Loucy (cell line): ENCODE results near the gene SLC44A4.

Source experiments
- H2AFZ ChIP-seq: fragments of 200-600 bp; sonication (generic); 2 replicates; pipeline ENCODE4 v1.6.0; 2016; ENCODE audit warnings: antibody characterized with exemption, mild to moderate bottlenecking, low read length, moderate library complexity
- H3F3A ChIP-seq: fragments of 200-600 bp; 2 replicates; pipeline ENCODE4 v1.6.0; 2016; ENCODE audit warnings: antibody characterized with exemption, low read depth, mild to moderate bottlenecking
- H3K27me3 ChIP-seq: fragments of 200-600 bp; sonication (generic); 2 replicates; pipeline ENCODE4 v1.6.1; 2014; ENCODE audit warnings: low read length, mild to moderate bottlenecking; ENCODE audit not compliant: insufficient read depth, poor library complexity, severe bottlenecking
- H3K36me3 ChIP-seq: fragments of 200-600 bp; sonication (generic); 2 replicates; pipeline ENCODE4 v1.6.1; 2016; ENCODE audit warnings: low read length; ENCODE audit not compliant: insufficient read depth
- H3K4me1 ChIP-seq: fragments of 200-600 bp; sonication (generic); 2 replicates; pipeline ENCODE4 v1.5.1; 2014; ENCODE audit warnings: low read length, mild to moderate bottlenecking; ENCODE audit not compliant: insufficient read depth, poor library complexity, severe bottlenecking
- H3K4me2 ChIP-seq: fragments of 200-600 bp; sonication (generic); 2 replicates; pipeline ENCODE4 v1.6.0; 2014; ENCODE audit warnings: antibody characterized with exemption, low read length, low read depth, mild to moderate bottlenecking; ENCODE audit not compliant: poor library complexity, severe bottlenecking
- H3K4me3 ChIP-seq: fragments of 200-600 bp; sonication (generic); 2 replicates; pipeline ENCODE4 v1.5.1; 2014; ENCODE audit warnings: low read length, mild to moderate bottlenecking, mixed read lengths; ENCODE audit not compliant: poor library complexity, severe bottlenecking
- H3K79me2 ChIP-seq: fragments of 200-600 bp; sonication (generic); 2 replicates; pipeline ENCODE4 v1.6.1; 2014; ENCODE audit warnings: low read length; ENCODE audit not compliant: insufficient read depth
- H3K9ac ChIP-seq: fragments of 200-600 bp; sonication (generic); 2 replicates; pipeline ENCODE4 v1.6.0; 2014; ENCODE audit warnings: mild to moderate bottlenecking, low read depth, low read length, moderate library complexity; ENCODE audit not compliant: poor library complexity, severe bottlenecking
- H3K9me2 ChIP-seq: fragments of 200-600 bp; sonication (generic); replicated peaks from 2 replicates; pipeline ENCODE4 v1.6.1; 2016; ENCODE audit warnings: low read depth, low read length, mixed read lengths
- H3K9me3 ChIP-seq: fragments of 200-600 bp; sonication (generic); 2 replicates; pipeline ENCODE4 v1.6.1; 2014; ENCODE audit warnings: mild to moderate bottlenecking, antibody characterized with exemption, low read length, low read depth; ENCODE audit not compliant: insufficient read depth
- H4K20me1 ChIP-seq: fragments of 200-600 bp; sonication (generic); 2 replicates; pipeline ENCODE4 v1.6.0; 2014; ENCODE audit warnings: antibody characterized with exemption, low read length, mild to moderate bottlenecking; ENCODE audit not compliant: insufficient read depth, poor library complexity, severe bottlenecking
- CTCF ChIP-seq: fragments of 200-600 bp; sonication (generic); conservative IDR thresholded peaks from 2 replicates; pipeline ENCODE4 v1.5.1; 2014; ENCODE audit warnings: mild to moderate bottlenecking, antibody characterized with exemption, low read length
- EZH2phosphoT487 ChIP-seq: fragments of 200-600 bp; IDR thresholded peaks from 2 replicates; pipeline ENCODE4 v1.6.1; 2018; ENCODE audit warnings: antibody characterized with exemption, mild to moderate bottlenecking, moderate library complexity, borderline replicate concordance

The SLC44A4 gene

GRCh38 chr6:31898383-31899011, 19.7 kb upstream of the SLC44A4 start:
- Histone ChIP-seq H3K79me2 (peaks cover 61% of the 10 kb centered on the region), H3K9me2 (no peaks in the 10 kb centered on the region), H3K4me3 (peak overlapping the region; percentile 79), H3K4me1 (peaks cover 38% of the 10 kb centered on the region), H3K9ac (peak overlapping the region; percentile 83), H3K36me3 (peaks cover 6% of the 10 kb centered on the region; the same call in 1 of the 2 replicates), H3F3A (no peaks in the 10 kb centered on the region), H3K4me2 (peak overlapping the region; percentile 83), H3K9me3 (no peaks in the 10 kb centered on the region), H4K20me1 (peaks cover 23% of the 10 kb centered on the region), H3K27me3 (peaks cover 4% of the 10 kb centered on the region), H2AFZ (peak overlapping the region; percentile 75; the same call in 1 of the 2 replicates)
- TF ChIP-seq CTCF (peak; percentile 19), EZH2phosphoT487 (no peak)

- Histone ChIP-seq H3K27me3 (peaks cover 4% of the 10 kb centered on the region), H3K9me3 (no peaks in the 10 kb centered on the region), H3F3A (no peaks in the 10 kb centered on the region), H3K9me2 (no peaks in the 10 kb centered on the region), H4K20me1 (peaks cover 25% of the 10 kb centered on the region), H3K36me3 (peaks cover 13% of the 10 kb centered on the region; the same call in 1 of the 2 replicates), H3K4me1 (peaks cover 43% of the 10 kb centered on the region), H3K4me2 (peak within 1 kb of the TSS; percentile 98), H3K9ac (peak within 1 kb of the TSS; percentile 83), H3K4me3 (peak within 1 kb of the TSS; percentile 79), H3K79me2 (peaks cover 62% of the 10 kb centered on the region), H2AFZ (peak within 1 kb of the TSS; percentile 85)
- TF ChIP-seq EZH2phosphoT487 (no peak), CTCF (no peak)
Measured at GRCh38 chr6:31897612-31898382, 19.0 kb upstream of the SLC44A4 start, which contains the start of gene EHMT2. TSS of gene EHMT2 (minus strand) at chr6:31897698. CDS start at chr6:31897677, 21 bp downstream.

- H3K36me3 ChIP-seq, result peaks cover 20% of the 10 kb centered on the region; the same call in 1 of the 2 replicates
- peaks cover 42% of the 10 kb centered on the region for H3K4me1 ChIP-seq
- H3K9me2 ChIP-seq, result no peaks in the 10 kb centered on the region
- H2AFZ ChIP-seq, result peak overlapping the region; percentile 85; the same call in 1 of the 2 replicates
- H3K4me2 ChIP-seq, result peak overlapping the region; percentile 98
- peaks cover 4% of the 10 kb centered on the region for H3K27me3 ChIP-seq
- H3F3A ChIP-seq, result no peaks in the 10 kb centered on the region
- TF ChIP-seq EZH2phosphoT487 (no peak), CTCF (no peak)
- peaks cover 65% of the 10 kb centered on the region for H3K79me2 ChIP-seq
- H3K9ac ChIP-seq, result peak overlapping the region; percentile 83
- H3K4me3 ChIP-seq, result peak overlapping the region; percentile 79
- H3K9me3 ChIP-seq, result no peaks in the 10 kb centered on the region
- peaks cover 26% of the 10 kb centered on the region for H4K20me1 ChIP-seq
Measured at GRCh38 chr6:31896856-31897611, 18.2 kb upstream of the SLC44A4 start.
